Esophagus muscularis mucosa (tissue), 4 donors: ENCODE data around the gene SENP1. TPM values are rescaled to one million over a fixed set of nuclear protein-coding genes. Genes with fewer than 3 reads are reported as not detected.

Source experiments
- DNase-seq: peaks from one replicate; pipeline ENCODE4 v3.0.0-alpha.2; 2017; ENCODE audit errors: extremely low spot score
- H3K27ac ChIP-seq, 4 donors: fragments of 200-600 bp; sonication (generic); replicated peaks in 1 of 4; 1 replicate in 3 of 4; 2 replicates in 1 of 4; pipeline ENCODE4 v1.5.1; 2016 to 2019; ENCODE audit warnings: mild to moderate bottlenecking in 1 of 4
- H3K27me3 ChIP-seq, 4 donors: fragments of 200-600 bp; sonication (generic); one replicate each; pipeline versions ENCODE4 v1.5.1 to v1.6.0; 2016 to 2019
- H3K36me3 ChIP-seq, 4 donors: fragments of 200-600 bp; sonication (generic); one replicate each; pipeline ENCODE4 v1.5.1; 2016 to 2019
- H3K4me1 ChIP-seq, 4 donors: fragments of 200-600 bp; sonication (generic); one replicate each; pipeline ENCODE4 v1.5.1; 2016 to 2019
- H3K4me3 ChIP-seq, 4 donors: fragments of 200-600 bp; sonication (generic); 1 replicate in 2 of 4; 2 replicates in 2 of 4; pipeline ENCODE4 v1.5.1; 2016 to 2019; ENCODE audit warnings: mild to moderate bottlenecking in 4 of 4, moderate library complexity in 1 of 4
- H3K9me3 ChIP-seq, 4 donors: fragments of 200-600 bp; sonication (generic); 1 replicate in 3 of 4; 2 replicates in 1 of 4; pipeline ENCODE4 v1.5.1; 2016 to 2019
- CTCF ChIP-seq, 3 experiments: fragments of 200-600 bp in 2 of 3; fragments of 450-650 bp in 1 of 3; sonication (generic) in 2 of 3; IDR thresholded peaks; one replicate each; pipeline ENCODE4 v1.5.1; 2017 to 2019; ENCODE audit warnings: antibody characterized with exemption in 3 of 3, mild to moderate bottlenecking in 2 of 3, moderate library complexity in 1 of 3
- EP300 ChIP-seq: sonication (generic); formaldehyde crosslinking; IDR thresholded peaks from one replicate; pipeline ENCODE4 v1.6.1; 2017; ENCODE audit warnings: antibody characterized with exemption
- POLR2A ChIP-seq: fragments of 450-650 bp; IDR thresholded peaks from one replicate; pipeline ENCODE4 v1.6.1; 2017; ENCODE audit warnings: antibody characterized with exemption, moderate library complexity, mild to moderate bottlenecking, low read depth
- POLR2AphosphoS5 ChIP-seq, 2 donors: sonication (generic); formaldehyde crosslinking; IDR thresholded peaks; one replicate each; pipeline ENCODE4 v1.6.1; 2017; ENCODE audit warnings: antibody characterized with exemption in 2 of 2
- WGBS: methylation state at CpG from one replicate; pipeline ENCODE4 v1.1.5; 2018; 5-methylcytosine and 5-hydroxymethylcytosine counted together
- intact Hi-C: fragments of 100-400 bp; cut with DNase I; formaldehyde crosslinking; loops from one replicate; pipeline ENCODE4 v1.15.1; 2023
- total RNA-seq, 4 donors: library from RNA; depleted of rRNA; stranded (reverse); fragments of >200 nt; gene quantifications; one replicate each; pipeline versions ENCODE4 v1.1.0 to v1.2.1, GENCODE V29; 2016

The SENP1 gene
- total RNA-seq, 4 donors from 2014 or later = 12.9 to 19.2 (median 14.3) TPM

- intact Hi-C loops = no loop called here
- H3K27me3 ChIP-seq = peaks cover 0 to 28% (median 0%) of the 10 kb centered on the region in 4 donors
- DNase-seq = no peak
- H3K36me3 ChIP-seq = no peaks in the 10 kb centered on the region
- H3K27ac ChIP-seq = no peak overlapping the region
- no peak overlapping the region for H3K4me3 ChIP-seq
- 90% methylated on average over 6 of the region's 7 CpGs for WGBS
- H3K9me3 ChIP-seq = no peaks in the 10 kb centered on the region
- TF ChIP-seq EP300 = no peak
- no peak for TF ChIP-seq POLR2AphosphoS5 (IDR thresholded peaks at IDR 0.05)
- no peak for TF ChIP-seq POLR2A
- no peak for TF ChIP-seq CTCF (IDR thresholded peaks at IDR 0.05)
- peaks cover 3 to 10% (median 4%) of the 10 kb centered on the region in 4 donors for H3K4me1 ChIP-seq
These were observed 79.6 kb downstream of the SENP1 start for GRCh38 chr12:48026060-48026827.

- H3K27ac ChIP-seq = no peak overlapping the region
- no peaks in the 10 kb centered on the region for H3K9me3 ChIP-seq
- H3K36me3 ChIP-seq = no peaks in the 10 kb centered on the region
- no peak for TF ChIP-seq CTCF (IDR thresholded peaks at IDR 0.05)
- TF ChIP-seq POLR2A = no peak
- no peak for TF ChIP-seq EP300
- TF ChIP-seq POLR2AphosphoS5 (IDR thresholded peaks at IDR 0.05) = no peak
- peaks cover 0 to 33% (median 0%) of the 10 kb centered on the region in 4 donors for H3K27me3 ChIP-seq
- 70% methylated on average over 7 of the region's 7 CpGs for WGBS
- peaks cover 3 to 10% (median 4%) of the 10 kb centered on the region in 4 donors for H3K4me1 ChIP-seq
- no peak overlapping the region for H3K4me3 ChIP-seq
- no peak for DNase-seq
- intact Hi-C loops = no loop called here
These were observed 80.6 kb downstream of the SENP1 start for GRCh38 chr12:48025281-48025680.

GRCh38 chr12:48024735-48025134, 81.1 kb downstream of the SENP1 start:
- Histone ChIP-seq H3K27me3 (peaks cover 0 to 33% (median 0%) of the 10 kb centered on the region in 4 donors), H3K9me3 (no peaks in the 10 kb centered on the region), H3K36me3 (no peaks in the 10 kb centered on the region), H3K4me1 (peaks cover 3 to 4% (median 4%) of the 10 kb centered on the region in 4 donors), H3K4me3 (no peak overlapping the region), H3K27ac (no peak overlapping the region)
- intact Hi-C loops = no loop called here
- no peak for TF ChIP-seq CTCF (IDR thresholded peaks at IDR 0.05)
- no peak for TF ChIP-seq EP300
- TF ChIP-seq POLR2AphosphoS5 (IDR thresholded peaks at IDR 0.05) = no peak
- no peak for TF ChIP-seq POLR2A
- WGBS = 74% methylated on average over 9 of the region's 9 CpGs
- no peak for DNase-seq

GRCh38 chr12:48023386-48023785, 82.5 kb downstream of the SENP1 start:
- WGBS = 55% methylated on average over 4 of the region's 5 CpGs
- intact Hi-C loops = no loop called here

More at GRCh38 chr12:48023386-48023785, 82.5 kb downstream of the SENP1 start:
- H3K4me1 ChIP-seq = peaks cover 0 to 4% (median 0%) of the 10 kb centered on the region in 4 donors
- DNase-seq = no peak
- H3K4me3 ChIP-seq = no peak overlapping the region
- no peak overlapping the region for H3K27ac ChIP-seq
- no peaks in the 10 kb centered on the region for H3K9me3 ChIP-seq
- no peaks in the 10 kb centered on the region for H3K36me3 ChIP-seq
- peaks cover 0 to 40% (median 0%) of the 10 kb centered on the region in 4 donors for H3K27me3 ChIP-seq
- no peak for TF ChIP-seq EP300
- no peak for TF ChIP-seq POLR2A
- no peak for TF ChIP-seq CTCF (IDR thresholded peaks at IDR 0.05)
- TF ChIP-seq POLR2AphosphoS5 (IDR thresholded peaks at IDR 0.05) = no peak
